Medulla oblongata (tissue), 1 donor: ENCODE measurements around the gene INF2.

ENCODE experiments used
- DNase-seq: peaks from one replicate; pipeline ENCODE4 v3.0.0-alpha.2; 2015; ENCODE audit errors: extremely low spot score

The INF2 gene

DNA sequence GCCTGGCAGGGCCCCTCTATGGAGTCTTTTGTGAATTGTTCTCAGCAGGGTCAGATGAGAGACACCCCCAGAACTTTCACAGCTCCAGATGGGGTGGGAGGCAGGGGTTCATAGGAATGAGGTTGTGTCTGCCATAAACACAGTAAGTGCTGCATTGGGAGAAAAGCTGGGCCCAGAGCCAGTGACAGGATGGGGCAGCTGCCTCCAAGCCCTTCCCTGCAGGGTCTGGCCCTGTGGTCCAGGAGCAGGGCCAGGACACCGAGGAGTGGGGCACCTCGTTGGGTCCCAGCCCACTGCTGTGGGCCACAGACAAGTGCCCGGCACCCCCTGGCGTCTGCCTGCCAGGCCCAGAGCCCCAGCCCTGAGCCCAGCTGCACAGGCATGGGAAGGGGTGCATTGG is 13.3 kb downstream of the INF2 start:
- peak; percentile 74 for DNase-seq

DNA sequence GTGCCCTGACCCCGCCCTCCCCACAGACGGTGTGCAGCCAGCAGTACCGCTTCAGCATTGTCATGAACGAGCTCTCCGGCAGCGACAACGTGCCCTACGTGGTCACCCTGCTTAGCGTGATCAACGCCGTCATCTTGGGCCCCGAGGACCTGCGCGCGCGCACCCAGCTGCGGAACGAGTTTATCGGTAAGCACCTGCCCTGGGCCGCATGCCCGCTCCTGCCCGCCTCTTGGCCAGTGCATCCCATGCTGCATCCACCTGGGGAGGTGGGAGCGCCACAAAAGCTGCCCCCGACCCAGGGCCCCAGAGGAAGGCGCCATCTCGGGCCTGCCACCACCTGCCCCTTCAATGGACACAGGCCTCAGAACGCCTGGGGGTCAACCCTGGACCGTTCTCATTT is 13.9 kb downstream of the INF2 start:
- no peak for DNase-seq

DNA sequence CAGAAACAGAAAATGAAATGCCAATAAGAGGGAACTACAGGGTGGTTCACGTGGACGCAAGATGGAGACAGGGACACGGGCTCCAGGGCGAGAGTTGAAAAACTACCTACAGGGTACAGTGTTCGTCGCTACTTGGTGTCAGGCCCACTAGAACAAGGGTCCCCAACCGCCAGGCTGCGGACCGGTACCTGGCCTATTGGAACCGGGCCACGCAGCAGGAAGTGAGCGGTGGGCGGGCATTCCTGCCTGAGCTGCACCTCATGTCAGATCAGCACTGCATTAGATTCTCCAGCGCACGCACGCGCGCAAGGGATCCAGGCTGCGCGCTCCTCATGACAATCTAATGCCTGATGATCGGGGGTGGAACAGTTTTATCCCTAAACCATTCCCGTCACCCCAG is 14.8 kb downstream of the INF2 start:
- no peak for DNase-seq

DNA sequence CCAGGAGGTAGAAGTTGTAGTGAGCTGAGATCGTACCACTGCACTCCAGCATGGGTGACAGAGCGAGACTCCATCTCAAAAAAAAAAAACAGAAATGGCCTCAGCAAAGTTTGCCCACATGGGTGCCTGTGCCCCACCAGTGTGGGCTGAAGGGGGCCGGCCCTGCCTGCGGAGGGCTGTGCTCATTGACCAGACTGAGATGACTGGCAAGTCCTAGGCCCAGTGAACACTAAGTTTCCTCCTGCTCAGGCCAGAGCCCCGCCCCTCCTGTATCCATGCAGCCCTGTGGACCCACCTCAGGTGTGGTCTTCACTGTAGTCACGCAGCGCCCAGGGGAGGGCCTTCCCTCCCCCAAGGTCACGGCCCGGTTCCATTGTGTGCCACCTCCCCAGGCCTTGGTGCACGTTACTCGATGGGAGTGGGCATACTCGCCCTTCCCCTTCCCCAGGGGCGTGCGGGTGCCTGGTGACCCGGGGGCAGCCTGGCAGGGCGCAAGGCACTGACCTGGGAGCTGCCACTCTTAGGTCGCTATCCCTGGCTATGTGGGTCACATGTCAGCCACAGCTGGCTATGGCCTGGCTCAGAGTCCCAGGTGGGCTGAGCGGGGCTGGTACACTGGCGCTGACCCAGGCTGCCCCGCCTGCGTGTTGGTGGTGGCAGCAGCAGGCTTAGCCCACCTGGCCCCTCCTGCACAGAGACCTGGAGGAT is 16.1 kb downstream of the INF2 start:
- no peak for DNase-seq

DNA sequence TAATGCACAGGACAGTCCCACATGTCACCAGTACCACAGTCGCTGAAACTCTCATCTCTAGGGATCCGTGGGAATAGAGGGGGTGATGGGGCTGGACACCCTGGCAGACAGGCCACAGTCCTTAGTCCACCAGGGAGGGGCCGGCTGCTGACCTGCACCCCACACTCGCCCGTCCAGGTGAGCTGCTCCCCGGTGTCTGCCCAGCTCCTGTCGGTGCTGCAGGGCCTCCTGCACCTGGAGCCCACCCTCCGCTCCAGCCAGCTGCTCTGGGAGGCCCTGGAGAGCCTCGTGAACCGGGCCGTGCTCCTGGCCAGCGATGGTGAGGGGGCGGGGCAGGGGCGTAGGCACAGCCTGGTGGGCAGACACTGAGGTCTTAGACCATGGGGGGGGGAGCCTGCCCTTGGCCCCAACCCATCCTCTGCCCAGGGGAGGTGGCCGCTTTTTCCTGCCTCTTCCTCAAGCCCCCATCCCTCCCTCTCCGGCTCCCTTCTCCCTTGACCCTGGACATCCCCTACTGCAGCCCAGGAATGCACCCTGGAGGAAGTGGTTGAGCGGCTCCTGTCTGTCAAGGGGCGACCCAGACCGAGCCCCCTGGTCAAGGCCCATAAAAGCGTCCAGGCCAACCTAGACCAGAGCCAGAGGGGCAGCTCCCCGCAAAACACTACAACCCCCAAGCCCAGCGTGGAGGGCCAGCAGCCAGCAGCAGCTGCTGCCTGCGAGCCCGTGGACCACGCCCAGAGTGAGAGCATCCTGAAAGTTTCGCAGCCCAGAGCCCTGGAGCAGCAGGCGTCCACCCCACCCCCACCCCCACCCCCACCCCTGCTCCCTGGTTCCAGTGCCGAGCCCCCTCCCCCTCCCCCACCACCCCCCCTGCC is 17.6 kb downstream of the INF2 start:
- DNase-seq, result no peak

DNA sequence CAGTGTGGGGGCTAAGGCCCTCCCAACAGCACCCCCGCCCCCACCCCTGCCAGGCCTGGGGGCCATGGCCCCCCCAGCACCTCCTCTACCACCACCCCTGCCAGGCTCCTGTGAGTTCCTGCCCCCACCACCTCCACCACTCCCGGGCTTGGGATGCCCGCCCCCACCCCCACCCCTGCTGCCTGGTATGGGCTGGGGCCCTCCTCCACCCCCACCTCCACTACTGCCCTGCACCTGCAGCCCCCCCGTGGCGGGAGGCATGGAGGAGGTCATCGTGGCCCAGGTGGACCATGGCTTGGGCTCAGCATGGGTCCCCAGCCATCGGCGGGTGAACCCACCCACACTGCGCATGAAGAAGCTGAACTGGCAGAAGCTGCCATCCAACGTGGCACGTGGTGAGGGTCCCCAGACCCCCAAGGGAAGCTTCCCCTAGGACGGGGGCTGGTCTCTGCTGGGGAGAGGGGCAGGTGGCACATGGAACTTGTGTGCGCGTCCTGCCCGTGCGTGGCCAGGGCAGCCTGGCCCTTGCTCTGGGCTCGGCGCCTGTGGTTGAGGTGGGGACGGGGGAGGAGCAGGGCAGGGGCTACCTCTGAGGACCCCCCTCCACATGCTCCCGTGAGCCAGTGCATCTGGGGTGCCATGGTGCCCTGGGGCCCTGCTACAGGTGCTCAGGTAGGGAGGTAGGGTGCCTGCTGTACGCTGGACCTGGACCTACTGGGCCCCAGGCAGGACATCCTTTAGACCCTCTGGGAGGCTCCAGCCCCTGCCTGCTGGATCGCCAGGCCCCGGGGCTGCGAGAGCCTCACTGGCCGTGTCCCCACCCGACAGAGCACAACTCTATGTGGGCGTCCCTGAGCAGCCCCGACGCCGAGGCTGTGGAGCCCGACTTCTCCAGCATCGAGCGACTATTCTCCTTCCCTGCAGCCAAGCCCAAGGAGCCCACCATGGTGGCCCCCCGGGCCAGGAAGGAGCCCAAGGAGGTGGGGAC is 18.5 kb downstream of the INF2 start:
- no peak for DNase-seq

DNA sequence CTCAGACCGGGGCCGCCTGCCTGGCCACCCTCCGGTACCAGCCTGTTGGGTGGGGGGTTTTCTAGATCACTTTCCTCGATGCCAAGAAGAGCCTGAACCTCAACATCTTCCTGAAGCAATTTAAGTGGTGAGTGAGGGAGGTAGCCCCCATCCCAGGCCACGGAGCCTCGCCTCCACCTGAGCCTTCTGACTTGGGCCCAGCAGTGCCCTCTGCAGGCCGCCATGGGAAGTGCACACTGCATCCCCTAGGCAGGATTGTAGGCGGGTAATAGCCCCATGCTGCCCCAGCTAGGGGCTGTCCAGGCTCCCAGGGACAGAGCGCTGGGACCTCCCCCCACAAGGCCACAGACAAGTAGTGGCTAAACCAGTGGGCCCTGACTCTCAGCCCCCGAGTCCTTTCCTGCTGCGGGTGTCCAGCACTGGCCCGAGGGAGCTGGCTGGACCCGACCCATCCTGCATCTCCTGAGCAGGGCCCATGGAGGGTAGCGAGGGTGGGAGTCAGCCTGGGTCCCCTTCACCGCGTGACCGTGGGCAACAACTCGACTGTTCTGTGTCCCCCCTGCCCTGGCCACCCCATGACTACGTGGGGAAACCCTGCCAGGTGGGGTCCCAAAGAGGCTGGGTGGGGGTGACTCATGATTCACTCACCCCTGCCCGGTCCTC is 19.3 kb downstream of the INF2 start:
- DNase-seq, result peak; percentile 74

DNA sequence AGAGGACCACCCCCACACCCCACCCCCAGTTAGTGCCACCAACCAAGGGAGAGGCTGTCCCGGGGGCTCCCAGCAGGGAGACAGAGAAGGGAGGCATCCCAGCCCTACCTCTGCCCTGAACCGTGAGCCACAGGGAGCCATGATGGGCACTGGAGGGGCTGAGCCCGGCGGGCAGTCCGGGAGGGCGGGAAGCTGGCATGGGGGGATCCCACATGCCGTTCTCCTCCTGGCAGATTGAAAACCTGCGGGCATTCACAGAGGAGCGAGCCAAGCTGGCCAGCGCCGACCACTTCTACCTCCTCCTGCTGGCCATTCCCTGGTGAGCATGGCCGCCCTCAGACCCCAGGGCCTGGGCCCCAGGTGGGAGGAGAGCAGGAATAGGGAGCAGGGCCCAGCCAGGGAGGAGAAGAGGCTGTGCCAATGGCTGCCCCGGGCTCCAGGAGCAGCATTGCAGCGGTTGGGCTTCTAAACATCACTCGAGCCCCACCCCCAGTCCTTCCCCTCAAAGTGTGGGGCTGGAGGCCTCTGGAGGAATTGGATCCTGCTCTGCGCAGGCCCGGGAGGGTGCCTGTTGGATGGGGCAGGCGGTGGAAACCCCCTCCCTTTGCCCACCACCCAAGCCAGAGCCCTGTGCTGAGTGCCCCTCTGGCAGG is 20.1 kb downstream of the INF2 start:
- DNase-seq, result no peak

DNA sequence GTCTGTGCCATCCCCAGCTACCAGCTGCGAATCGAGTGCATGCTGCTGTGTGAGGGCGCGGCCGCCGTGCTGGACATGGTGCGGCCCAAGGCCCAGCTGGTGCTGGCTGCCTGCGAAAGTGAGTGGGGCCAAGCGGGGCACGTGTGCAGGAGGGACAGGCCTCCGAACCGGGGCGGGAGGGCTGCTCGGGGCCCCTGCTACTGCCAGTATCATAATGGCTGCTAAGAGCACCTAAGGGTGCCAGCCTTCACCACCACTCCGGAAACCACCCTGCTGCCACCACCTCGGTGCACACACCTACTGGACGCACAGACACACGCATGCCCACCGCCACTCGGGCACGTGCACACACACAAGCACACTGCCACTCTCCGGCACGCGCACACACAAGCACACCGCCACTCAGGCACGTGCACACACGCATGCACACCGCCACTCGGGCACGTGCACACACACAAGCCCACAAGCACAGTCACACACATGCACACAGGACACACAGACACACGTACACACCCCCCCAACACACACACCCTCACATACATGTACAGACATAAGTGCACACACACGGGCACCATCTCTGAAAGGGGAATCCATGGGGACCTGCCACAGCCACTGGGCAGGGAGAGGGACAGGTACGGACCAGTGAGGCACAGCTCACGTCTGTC is 20.8 kb downstream of the INF2 start:
- DNase-seq, result no peak

DNA sequence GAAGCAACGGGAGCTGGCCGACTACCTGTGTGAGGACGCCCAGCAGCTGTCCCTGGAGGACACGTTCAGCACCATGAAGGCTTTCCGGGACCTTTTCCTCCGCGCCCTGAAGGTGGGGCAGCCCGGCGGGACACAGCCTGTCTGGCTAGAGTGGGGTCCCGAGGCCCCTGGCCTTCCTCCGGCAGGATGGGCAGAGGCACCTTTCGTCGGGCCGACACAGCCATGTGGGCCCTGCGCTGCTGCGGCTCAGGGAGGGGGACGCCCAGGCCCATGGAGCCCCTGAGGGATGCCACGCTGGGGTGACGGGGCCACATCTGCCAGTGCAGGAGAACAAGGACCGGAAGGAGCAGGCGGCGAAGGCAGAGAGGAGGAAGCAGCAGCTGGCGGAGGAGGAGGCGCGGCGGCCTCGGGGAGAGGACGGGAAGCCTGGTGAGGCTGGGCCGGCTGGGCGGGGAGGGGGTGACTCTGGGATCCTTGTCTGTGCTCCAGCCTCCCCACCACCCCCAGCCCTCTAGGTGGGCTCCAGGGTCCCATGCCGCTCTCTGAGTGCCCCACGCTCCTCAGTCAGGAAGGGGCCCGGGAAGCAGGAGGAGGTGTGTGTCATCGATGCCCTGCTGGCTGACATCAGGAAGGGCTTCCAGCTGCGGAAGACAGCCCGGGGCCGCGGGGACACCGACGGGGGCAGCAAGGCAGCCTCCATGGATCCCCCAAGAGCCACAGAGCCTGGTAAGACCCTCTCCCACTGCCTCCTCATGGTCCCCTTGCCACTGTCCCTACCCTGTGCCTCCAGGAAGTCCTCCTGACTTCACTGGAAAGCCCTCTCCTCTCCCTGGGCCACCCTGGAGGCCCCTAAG is 23.7 kb downstream of the INF2 start:
- DNase-seq, result no peak

DNA sequence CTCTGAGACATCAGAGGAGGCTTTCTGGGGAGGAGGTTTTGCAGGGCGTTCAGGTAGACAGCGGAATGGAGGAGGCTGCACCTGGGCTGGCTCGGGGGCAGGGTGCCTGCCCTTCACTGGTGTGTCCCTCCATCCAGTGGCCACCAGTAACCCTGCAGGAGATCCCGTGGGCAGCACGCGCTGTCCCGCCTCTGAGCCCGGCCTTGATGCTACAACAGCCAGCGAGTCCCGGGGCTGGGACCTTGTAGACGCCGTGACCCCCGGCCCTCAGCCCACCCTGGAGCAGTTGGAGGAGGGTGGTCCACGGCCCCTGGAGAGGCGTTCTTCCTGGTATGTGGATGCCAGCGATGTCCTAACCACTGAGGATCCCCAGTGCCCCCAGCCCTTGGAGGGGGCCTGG is 24.6 kb downstream of the INF2 start:
- DNase-seq, result no peak

DNA sequence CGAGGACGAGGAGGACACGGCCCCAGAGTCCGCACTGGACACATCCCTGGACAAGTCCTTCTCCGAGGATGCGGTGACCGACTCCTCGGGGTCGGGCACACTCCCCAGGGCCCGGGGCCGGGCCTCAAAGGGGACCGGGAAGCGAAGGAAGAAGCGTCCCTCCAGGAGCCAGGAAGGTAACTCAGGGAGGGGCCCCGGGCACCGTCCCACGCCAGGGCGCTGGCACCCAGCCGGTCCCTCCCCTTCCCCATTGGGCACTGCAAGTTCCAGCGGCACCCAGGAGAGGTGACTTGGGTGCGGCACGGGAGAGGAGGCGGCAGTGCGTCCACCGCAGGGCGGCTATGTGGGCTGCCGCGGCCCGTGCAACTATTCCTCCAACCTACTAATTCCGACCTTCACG is 25.3 kb downstream of the INF2 start:
- no peak for DNase-seq

DNA sequence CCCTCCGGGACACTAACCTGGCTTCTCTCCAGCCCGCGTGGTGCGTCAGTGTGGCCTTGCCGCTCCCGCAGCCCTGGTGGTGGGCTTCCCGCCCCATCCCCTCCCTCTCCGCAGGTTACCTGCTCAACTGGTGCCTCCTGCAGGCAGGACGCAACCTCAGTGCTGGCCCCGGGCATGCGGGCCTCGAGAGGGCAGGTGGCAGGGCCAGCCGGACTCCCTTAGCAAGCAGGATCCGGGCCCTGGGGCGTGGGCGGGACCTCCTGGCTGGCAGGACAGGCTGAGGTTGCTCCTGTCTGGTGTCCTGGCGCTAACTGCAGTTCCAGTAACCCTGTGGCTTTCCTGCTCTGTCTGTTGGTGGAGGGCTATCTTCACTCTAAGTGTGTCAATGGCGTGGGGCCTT is 26.0 kb downstream of the INF2 start:
- DNase-seq, result no peak

DNA sequence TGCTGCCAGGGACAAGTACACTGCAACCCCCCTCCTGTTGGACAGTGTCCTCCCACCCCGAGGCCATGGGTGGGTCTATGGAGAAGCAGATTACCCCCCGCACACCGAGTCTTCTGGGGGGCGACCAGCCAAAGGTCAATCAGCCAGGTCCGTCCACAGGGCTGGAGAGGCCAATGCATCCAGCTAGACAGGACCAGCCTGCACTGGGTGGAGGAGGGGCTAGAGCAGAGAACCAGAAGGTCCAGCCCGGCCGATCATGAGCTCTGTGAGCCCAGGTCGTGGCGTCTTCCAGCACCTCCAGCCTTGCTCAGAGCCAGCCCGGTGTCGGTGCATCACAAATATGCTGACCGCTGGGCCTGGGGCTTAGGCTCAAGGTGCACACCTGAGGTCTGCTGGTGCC is 26.5 kb downstream of the INF2 start:
- DNase-seq, result no peak

DNA sequence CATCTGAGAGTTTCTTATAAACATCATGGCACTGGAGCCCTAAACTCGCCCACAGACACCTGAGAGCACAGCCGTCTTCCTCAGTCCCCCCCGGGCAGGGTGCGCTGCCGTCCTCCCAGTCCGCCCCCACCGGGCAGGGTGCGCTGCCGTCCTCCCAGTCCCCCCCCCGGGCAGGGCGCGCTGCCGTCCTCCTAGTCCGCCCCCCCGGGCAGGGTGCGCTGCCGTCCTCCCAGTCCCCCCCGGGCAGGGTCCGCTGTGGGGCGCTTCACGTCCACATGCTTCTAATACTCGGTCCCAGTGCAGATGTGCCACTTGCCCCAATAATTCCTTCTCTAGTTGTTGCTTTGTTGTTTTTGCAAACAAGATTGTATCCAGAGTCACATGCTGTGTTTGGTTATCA is 27.7 kb downstream of the INF2 start:
- no peak for DNase-seq

DNA sequence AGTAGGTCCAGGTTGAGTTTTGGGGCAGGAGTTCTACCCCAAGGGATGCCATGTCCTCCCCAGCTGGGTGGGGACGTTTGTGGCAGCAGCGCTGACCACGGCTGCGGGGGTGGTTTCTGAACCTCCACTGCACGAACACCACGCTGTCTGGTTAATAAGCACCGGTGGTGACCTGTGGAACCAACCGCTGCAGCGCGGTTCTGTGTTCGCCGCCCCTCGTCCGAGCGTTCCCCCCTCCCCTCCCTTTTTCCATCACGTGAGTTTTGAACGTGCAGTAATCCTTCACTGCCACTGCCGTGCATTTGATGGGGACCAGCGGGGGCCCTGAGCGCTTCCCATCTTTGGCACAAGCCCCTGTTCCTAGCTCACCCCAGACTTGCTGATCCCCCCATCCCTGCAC is 28.2 kb downstream of the INF2 start:
- no peak for DNase-seq

DNA sequence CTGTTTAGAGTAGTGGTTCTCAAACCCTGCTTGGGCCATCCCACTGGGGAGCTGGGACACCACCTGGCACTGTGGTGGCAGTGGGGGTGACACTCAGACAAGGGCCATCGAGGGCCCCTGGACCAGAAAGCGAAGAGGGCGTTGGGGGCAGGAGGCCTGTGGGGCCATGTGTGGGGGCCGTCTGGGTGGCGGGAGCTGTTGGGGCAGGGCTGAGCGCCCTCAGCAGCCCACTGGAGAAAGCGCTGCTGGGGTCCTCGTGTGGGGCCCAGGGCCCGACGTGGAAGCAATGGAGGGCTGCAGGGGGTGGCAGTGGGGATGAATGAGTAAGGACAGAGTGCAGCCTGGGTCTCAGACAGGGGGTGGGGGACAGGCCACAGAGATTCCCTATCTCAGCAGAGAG is 28.7 kb downstream of the INF2 start:
- no peak for DNase-seq

DNA sequence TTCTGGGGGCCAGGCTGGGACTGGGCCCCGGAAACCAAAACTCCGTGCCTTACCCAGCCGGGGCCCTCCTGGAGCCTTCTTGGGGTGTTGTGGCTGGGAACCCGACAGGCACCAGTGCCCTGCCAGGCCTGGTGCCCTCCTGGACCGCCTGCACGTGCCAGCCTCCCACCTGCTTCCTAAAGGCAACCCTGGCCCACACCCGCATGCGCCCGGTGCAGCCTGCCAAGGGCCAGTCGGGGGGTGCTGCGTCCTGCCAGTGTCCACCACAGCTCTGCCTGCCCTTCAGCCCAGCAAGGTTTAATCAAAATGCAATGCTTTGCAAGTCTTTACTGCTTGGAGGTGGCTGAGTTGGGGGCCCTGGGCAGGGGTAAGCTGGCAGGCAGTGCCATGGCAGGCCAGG is 29.5 kb downstream of the INF2 start:
- no peak for DNase-seq

DNA sequence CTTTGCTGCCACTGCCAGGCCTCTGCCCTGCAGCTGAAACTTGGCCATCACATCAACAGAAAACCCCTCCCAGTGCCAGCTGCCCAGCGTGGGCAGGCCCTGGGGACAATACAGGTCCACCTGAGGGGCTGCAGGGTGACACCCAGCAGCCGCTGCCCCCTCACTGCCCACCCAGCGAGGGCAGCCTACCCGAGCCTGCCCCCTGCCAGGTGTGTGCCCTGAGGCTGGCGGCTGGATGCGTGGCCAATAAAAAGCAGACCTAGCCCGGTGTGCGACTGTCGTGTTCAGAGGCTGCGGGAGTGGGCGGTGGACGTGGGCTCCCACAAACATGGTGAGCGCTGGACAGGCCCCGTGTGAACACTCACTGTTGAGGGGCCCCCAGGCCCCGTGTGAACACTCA is 29.9 kb downstream of the INF2 start:
- DNase-seq, result no peak
